ENCODE measurements around the gene NEURL1B.

Gene NEURL1B

GRCh38 chr5:172610643-172611042 lies 30.4 kb upstream of the NEURL1B start:
- no peak for DNase-seq

- no peak for DNase-seq
Observed at GRCh38 chr5:172611913-172612312, 29.1 kb upstream of the NEURL1B start.

GRCh38 chr5:172612771-172613170 lies 28.3 kb upstream of the NEURL1B start:
- DNase-seq, result no peak

GRCh38 chr5:172616136-172616535 lies 24.9 kb upstream of the NEURL1B start:
- DNase-seq, result no peak

GRCh38 chr5:172616730-172617129 lies 24.3 kb upstream of the NEURL1B start:
- no peak for DNase-seq

- DNase-seq, result no peak
Observed at GRCh38 chr5:172617817-172618216, 23.2 kb upstream of the NEURL1B start.

- no peak for DNase-seq
Observed at GRCh38 chr5:172618574-172619365, 22.3 kb upstream of the NEURL1B start.

GRCh38 chr5:172620506-172620905 lies 20.6 kb upstream of the NEURL1B start:
- no peak for DNase-seq

- DNase-seq, result no peak
Observed at GRCh38 chr5:172622091-172623046, 18.7 kb upstream of the NEURL1B start.

GRCh38 chr5:172623313-172623980 lies 17.6 kb upstream of the NEURL1B start:
- no peak for DNase-seq

- no peak for DNase-seq
Observed at GRCh38 chr5:172624083-172624995, 16.7 kb upstream of the NEURL1B start.

- DNase-seq, result no peak
Observed at GRCh38 chr5:172624996-172625964, 15.8 kb upstream of the NEURL1B start.

GRCh38 chr5:172626031-172626581 lies 15.0 kb upstream of the NEURL1B start:
- no peak for DNase-seq

GRCh38 chr5:172630082-172630481 lies 11.0 kb upstream of the NEURL1B start:
- no peak for DNase-seq

- no peak for DNase-seq
Observed at GRCh38 chr5:172630482-172630881, 10.6 kb upstream of the NEURL1B start.

- DNase-seq, result no peak
Observed at GRCh38 chr5:172630986-172631385, 10.1 kb upstream of the NEURL1B start.

GRCh38 chr5:172632346-172633092 lies 8.5 kb upstream of the NEURL1B start:
- DNase-seq, result no peak

GRCh38 chr5:172633403-172633970 lies 7.6 kb upstream of the NEURL1B start:
- no peak for DNase-seq
